SU-DHL-6 (cell line): Measurements from ENCODE around the gene LRP1.

Source experiments
- H2AFZ ChIP-seq: fragments of 200-600 bp; sonication (generic); 2 replicates; pipeline ENCODE4 v1.6.1; 2014; ENCODE audit warnings: low read depth, mild to moderate bottlenecking, moderate library complexity, mixed read lengths, antibody characterized with exemption, low read length; ENCODE audit not compliant: severe bottlenecking
- H3F3A ChIP-seq: fragments of 200-600 bp; shearing (Covaris generic); 2 replicates; pipeline ENCODE4 v1.6.0; 2016; ENCODE audit warnings: antibody characterized with exemption, mild to moderate bottlenecking; ENCODE audit not compliant: insufficient read depth
- H3K27ac ChIP-seq: fragments of 200-600 bp; sonication (generic); 2 replicates; pipeline ENCODE4 v1.5.1; 2016; ENCODE audit warnings: low read depth, mild to moderate bottlenecking, low read length, moderate library complexity, mixed read lengths
- H3K27me3 ChIP-seq: fragments of 200-600 bp; sonication (generic), shearing (Covaris generic); 2 replicates; pipeline ENCODE4 v1.6.0; 2014; ENCODE audit warnings: mild to moderate bottlenecking, low read length
- H3K36me3 ChIP-seq: fragments of 200-600 bp; sonication (generic); 2 replicates; pipeline ENCODE4 v1.6.1; 2014; ENCODE audit warnings: mild to moderate bottlenecking, low read length, mixed read lengths
- H3K4me2 ChIP-seq: fragments of 300-600, 200-600 bp; shearing (Covaris generic), sonication (generic); 2 replicates; pipeline ENCODE4 v1.6.0; 2014; ENCODE audit warnings: low read length, low read depth, mild to moderate bottlenecking; ENCODE audit not compliant: poor library complexity, severe bottlenecking
- H3K4me3 ChIP-seq: fragments of 200-600 bp; sonication (generic); 2 replicates; pipeline ENCODE4 v1.5.1; 2014; ENCODE audit warnings: antibody characterized with exemption, low read length, mild to moderate bottlenecking, mixed read lengths; ENCODE audit not compliant: insufficient read depth, poor library complexity, severe bottlenecking
- H3K79me2 ChIP-seq: fragments of 200-600 bp; sonication (generic); 2 replicates; pipeline ENCODE4 v1.6.1; 2014; ENCODE audit warnings: mild to moderate bottlenecking, low read length, moderate library complexity; ENCODE audit not compliant: insufficient read depth
- H3K9ac ChIP-seq: fragments of 200-600 bp; sonication (generic); 2 replicates; pipeline ENCODE4 v1.7.0; 2014; ENCODE audit warnings: mild to moderate bottlenecking, low read length
- H3K9me2 ChIP-seq: fragments of 200-600 bp; sonication (generic); replicated peaks from 2 replicates; pipeline ENCODE4 v1.6.1; 2014; ENCODE audit warnings: low read length; ENCODE audit not compliant: insufficient read depth
- H3K9me3 ChIP-seq: fragments of 200-600 bp; sonication (generic); 2 replicates; pipeline ENCODE4 v1.6.1; 2014; ENCODE audit warnings: low read length, mixed read lengths; ENCODE audit not compliant: insufficient read depth
- H4K20me1 ChIP-seq: fragments of 200-600 bp; sonication (generic); 2 replicates; pipeline ENCODE4 v1.6.1; 2014; ENCODE audit warnings: low read depth, mild to moderate bottlenecking, antibody characterized with exemption, low read length, moderate library complexity, mixed read lengths
- EZH2phosphoT487 ChIP-seq: fragments of 200-600 bp; sonication (generic), shearing (Covaris generic); conservative IDR thresholded peaks from 2 replicates; pipeline ENCODE4 v1.6.1; 2018; ENCODE audit warnings: mild to moderate bottlenecking, antibody characterized with exemption, low read length, moderate library complexity, mixed read lengths
- TF ChIP-seq, protein P1 (sequence below): fragments of 200-600 bp; sonication (generic); IDR thresholded peaks from one replicate; pipeline ENCODE4 v1.5.1; 2017; ENCODE audit warnings: antibody characterized with exemption, mild to moderate bottlenecking, low read length, moderate library complexity; ENCODE audit not compliant: insufficient read depth, poor library complexity, severe bottlenecking

The LRP1 gene

DNA sequence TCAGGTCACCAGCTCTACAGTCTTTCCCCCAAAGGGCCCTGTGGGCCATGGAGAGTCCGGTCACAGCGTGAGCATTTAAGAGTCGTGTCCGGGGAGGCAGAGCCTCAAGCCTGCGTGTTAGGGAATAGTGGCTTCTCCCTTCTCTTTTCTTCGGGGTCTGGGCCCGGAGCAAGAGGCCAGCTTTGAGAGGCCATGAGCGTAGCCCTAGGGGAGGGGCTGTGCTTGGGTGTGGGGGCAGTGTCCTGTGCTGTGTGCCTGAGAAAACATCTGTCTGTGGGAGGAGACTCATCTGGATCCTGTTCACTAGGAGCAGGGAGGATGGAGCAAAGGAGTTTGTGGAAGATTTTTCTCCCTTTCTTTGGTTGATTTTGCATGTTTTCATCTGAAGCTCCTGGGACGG is 13.8 kb downstream of the LRP1 start:
- Histone ChIP-seq H3K27ac (no peak overlapping the region), H3K36me3 (no peaks in the 10 kb centered on the region), H3K9me2 (no peaks in the 10 kb centered on the region), H3K4me2 (no peak overlapping the region), H3K4me3 (no peak overlapping the region), H3K9ac (no peak overlapping the region), H3K79me2 (no peaks in the 10 kb centered on the region), H2AFZ (no peak overlapping the region), H3F3A (no peaks in the 10 kb centered on the region), H3K27me3 (no peaks in the 10 kb centered on the region), H4K20me1 (no peaks in the 10 kb centered on the region), H3K9me3 (no peaks in the 10 kb centered on the region)
- TF ChIP-seq EZH2phosphoT487 = no peak
- TF ChIP-seq, protein P1, sequence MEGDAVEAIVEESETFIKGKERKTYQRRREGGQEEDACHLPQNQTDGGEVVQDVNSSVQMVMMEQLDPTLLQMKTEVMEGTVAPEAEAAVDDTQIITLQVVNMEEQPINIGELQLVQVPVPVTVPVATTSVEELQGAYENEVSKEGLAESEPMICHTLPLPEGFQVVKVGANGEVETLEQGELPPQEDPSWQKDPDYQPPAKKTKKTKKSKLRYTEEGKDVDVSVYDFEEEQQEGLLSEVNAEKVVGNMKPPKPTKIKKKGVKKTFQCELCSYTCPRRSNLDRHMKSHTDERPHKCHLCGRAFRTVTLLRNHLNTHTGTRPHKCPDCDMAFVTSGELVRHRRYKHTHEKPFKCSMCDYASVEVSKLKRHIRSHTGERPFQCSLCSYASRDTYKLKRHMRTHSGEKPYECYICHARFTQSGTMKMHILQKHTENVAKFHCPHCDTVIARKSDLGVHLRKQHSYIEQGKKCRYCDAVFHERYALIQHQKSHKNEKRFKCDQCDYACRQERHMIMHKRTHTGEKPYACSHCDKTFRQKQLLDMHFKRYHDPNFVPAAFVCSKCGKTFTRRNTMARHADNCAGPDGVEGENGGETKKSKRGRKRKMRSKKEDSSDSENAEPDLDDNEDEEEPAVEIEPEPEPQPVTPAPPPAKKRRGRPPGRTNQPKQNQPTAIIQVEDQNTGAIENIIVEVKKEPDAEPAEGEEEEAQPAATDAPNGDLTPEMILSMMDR = no peak

- Histone ChIP-seq H3K9ac (no peak overlapping the region), H3K9me3 (no peaks in the 10 kb centered on the region), H2AFZ (no peak overlapping the region), H3K27ac (no peak overlapping the region), H3K36me3 (no peaks in the 10 kb centered on the region), H3K9me2 (no peaks in the 10 kb centered on the region), H4K20me1 (no peaks in the 10 kb centered on the region), H3K4me3 (no peak overlapping the region), H3K27me3 (no peaks in the 10 kb centered on the region), H3K79me2 (no peaks in the 10 kb centered on the region), H3F3A (no peaks in the 10 kb centered on the region), H3K4me2 (no peak overlapping the region)
- TF ChIP-seq, protein P1 = no peak
- TF ChIP-seq EZH2phosphoT487 = no peak
Measured at GRCh38 chr12:57142727-57143126, 14.4 kb downstream of the LRP1 start.

- Histone ChIP-seq H3K4me3 (no peak overlapping the region), H3K79me2 (no peaks in the 10 kb centered on the region), H3K9me2 (no peaks in the 10 kb centered on the region), H3F3A (no peaks in the 10 kb centered on the region), H3K9ac (no peak overlapping the region), H3K27ac (no peak overlapping the region), H3K27me3 (no peaks in the 10 kb centered on the region), H2AFZ (no peak overlapping the region), H4K20me1 (no peaks in the 10 kb centered on the region), H3K9me3 (no peaks in the 10 kb centered on the region), H3K36me3 (no peaks in the 10 kb centered on the region), H3K4me2 (no peak overlapping the region)
- TF ChIP-seq EZH2phosphoT487 = no peak
- TF ChIP-seq, protein P1 = no peak
Measured at GRCh38 chr12:57143454-57143853, 15.2 kb downstream of the LRP1 start.
